Superior temporal gyrus (tissue), 1 donor: ENCODE measurements around the gene CUL3.

Experiments
- DNase-seq: peaks from one replicate; pipeline ENCODE4 v3.0.0-alpha.2; 2016; ENCODE audit errors: extremely low spot score

CUL3 gene

DNA sequence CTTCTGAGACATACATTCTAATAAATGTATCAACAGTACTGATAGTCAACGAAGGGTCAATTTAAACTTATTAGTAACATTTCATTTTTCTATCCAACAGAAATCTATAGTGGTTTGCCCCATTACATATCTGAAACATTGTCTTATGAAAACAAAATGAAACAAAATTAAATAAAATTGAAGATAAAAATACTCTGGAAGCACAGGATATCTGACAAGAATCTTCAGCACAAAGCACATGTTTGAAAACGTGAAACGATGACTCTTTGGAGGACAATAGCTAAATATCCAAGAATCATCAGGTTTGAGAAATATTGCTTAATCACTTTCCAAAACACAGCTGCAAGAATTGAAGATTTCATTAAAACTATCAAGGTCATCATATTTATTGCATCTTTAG is 112.3 kb downstream of the CUL3 start:
- no peak for DNase-seq

DNA sequence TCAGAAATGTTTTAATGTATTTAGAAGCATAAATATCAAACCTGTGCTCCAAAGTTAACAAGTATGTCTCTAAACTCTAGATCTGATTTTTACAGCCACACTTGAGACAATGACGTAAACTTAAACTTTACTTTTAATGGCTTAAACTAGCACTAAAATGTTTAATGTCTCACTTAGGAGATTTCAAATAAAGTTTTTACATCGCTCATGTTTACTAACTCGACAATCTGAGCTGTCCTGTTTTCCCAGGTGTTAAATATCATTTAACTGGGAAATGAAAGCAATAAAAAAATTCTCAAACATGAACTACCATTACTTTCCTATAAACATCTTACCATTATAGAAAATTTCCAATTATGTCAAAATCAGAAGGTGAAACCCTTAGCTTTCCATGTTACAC is 113.0 kb downstream of the CUL3 start:
- DNase-seq, result no peak

DNA sequence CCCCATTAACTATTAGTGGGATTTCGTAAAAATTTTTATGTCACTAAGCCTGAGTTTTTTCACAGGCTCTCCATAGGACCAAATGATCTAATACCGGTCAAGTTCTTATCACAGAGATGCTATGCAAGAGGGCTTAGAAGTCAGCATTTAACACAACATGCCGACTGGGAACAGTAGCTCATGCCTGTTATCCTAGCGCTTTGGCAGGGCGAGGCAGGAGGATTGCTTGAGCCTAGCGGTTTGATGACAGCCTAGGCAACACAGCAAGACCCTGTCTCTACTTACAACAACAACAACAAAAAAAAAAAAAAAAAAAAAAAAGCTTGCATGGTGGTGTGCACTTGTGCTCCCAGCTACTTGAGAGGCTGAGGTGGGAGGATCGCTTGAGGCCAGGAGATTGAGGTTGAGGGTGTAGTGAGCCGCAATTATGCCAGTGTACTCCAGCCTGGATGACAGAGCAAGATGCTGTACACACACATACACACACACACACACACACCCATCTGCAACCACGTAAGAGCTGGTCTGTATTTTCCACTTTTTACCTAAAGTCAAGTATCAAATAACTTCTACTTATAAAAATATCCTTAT is 115.7 kb downstream of the CUL3 start:
- DNase-seq, result no peak

DNA sequence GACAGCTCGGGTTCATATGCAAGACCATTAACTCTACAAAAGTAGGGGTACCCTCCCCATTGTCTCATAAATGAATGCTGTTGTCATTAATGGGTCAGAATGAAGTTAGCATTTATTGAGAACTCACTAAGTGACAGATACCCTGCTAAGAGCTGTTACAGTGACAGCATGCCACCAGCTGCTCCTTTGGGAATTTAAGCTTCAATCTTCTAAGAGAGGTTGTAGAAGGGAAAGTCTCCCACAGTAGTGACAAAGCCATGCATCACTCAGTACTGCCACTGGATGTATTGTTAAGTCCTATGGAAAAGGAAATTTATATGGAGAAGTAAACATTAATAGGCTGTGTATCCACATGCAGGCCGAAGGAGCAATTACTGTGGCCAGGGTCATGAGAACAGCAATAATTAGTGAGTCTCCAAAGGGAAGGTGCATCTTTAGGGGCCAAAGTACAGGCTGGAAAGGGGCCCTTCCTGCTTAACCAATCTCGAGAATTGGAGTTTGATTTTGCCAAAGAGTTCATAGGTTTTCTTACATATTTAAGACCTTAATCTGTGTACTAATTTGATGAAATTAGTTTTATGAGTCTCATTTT is 118.8 kb downstream of the CUL3 start:
- no peak for DNase-seq

DNA sequence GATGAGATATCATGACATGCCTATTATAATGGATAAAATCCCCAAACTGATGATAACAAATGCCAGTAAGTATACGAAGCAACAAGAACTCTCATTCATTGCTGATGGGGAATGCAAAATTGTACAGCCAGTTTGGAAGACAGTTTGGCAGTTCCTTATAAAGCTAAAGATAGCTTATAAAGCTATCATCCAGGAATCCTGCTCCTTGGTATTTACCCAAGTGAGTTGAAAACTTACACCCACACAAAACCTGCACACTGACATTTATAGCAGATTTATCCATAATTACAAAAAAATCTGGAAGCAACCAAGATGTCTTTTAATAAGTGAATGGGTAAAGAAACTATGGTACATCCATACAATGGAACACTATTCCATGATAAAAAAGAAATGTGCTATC is 123.8 kb downstream of the CUL3 start:
- DNase-seq, result no peak

DNA sequence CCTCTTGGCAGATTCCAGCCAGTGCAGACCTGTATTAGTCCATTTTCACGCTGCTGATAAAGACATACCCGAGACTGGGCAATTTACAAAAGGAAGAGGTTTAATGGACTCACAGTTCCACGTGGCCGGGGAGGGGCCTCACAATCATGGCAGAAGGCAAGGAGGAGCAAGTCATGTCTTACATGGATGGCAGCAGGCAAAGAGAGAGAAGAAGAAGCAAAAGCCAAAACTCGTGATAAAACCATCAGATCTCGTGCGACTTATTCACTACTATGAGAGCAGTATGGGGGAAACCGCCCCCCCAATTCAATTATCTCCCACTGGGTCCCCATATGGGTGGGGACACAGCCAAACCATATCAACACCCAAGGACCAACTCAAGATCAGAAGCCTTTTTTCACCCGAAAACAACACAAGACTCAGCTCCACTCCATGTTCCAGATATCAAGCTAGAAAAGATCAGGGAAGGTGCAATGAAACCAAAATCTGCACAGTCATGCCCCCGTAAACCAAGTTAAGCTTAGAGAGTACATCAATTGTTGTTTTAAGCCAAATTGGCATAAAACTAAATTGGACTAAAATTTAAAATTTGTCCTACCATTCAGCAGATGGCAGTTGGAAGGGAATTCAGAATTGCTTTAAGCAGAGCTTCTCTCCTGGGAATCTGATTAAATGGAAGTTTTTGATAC is 127.6 kb downstream of the CUL3 start:
- no peak for DNase-seq

DNA sequence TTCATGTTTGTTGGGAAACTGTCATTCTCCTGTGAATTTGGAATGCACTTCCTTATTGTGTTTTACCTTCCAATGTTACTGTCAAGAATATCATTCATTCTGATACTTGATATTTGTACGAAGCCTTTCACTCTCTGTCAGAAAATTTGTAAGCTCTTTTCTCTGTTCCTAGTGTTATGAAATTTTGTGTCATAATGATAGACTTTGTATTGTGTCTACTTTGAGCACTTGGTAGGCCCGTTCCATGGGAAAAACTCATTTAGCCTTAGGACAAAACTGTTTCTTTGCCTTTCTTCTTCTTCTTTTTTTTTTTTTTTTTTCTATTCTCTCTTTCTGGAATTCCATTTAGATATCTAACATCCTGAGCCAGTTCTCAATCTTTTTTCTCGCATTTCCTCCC is 131.3 kb downstream of the CUL3 start:
- no peak for DNase-seq

DNA sequence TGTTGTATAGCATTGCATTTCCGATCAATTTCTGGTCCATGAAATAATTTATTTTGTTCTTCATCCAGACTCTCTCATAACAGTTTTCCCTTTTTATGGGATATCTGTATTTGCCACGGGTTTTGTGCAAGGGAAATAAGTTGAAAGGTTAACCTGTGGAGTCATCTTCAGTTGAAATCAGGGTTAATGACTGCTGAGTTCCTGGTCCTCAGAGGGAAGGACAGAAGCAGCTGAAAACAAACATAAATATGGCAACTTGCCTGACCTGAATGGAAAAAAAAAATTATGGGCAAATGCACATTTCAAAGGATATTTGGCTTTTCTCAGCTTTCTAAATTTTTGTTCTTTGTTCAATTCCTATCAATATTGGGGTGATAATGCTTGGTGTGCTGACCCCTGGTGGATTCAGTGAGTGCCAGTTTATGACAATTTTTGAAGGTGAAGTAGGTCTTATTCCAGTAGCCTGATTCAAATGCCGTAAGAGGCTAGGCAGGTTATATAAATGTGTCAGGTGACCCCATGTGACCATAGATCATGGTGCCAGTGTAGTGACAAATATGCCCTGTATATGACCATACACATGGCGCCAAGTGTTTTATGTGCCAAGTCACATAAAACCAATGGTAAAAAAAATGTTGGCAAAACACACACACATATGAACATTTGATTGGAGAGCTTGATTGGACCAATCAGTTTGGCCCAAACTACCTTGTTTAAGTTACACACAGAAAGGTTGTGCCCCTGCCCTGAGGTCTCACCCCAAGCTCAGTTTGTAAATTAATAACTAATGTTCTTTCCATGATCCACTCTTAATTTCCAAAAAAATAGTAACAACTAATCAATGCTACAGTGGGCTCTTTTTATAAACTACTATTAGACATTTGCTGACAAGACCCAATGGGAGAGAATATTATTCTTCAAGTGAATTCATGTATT is 135.7 kb downstream of the CUL3 start:
- no peak for DNase-seq

DNA sequence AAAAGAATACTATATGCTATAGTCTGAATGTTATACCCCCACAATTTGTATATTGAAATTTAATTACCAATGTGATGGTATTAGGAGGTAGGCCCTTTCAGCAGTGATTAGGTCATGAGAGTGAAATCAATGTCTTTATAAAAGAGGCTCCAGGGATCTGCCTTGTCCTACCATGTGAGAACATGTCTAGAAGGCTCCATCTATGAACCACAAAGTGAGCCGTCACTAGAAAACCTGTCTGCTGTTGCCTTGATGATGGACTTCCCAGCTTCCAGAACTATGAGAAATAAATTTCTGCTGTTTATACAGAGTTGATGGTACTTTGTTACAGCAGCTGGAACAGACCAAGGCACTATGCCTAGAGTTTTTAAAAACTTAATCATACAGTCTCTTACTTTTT is 136.9 kb downstream of the CUL3 start:
- no peak for DNase-seq

DNA sequence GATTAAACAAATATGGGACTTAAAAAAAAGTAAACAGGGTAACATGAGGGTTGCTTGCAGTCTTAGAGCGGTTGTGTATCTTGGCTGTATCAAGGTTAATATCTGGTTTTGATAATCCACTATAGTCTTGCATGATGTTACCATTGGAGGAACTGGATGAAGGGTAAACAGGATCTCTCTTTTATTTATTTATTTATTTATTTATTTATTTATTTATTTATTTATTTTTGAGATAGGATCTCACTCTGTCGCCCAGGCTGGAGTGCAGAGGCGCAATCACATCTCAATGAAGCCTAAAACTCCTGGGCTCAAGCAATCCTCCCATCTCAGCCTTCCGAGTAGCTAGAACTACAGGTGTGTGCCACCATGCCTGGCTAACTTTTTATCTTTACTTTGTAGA is 140.4 kb downstream of the CUL3 start:
- no peak for DNase-seq

DNA sequence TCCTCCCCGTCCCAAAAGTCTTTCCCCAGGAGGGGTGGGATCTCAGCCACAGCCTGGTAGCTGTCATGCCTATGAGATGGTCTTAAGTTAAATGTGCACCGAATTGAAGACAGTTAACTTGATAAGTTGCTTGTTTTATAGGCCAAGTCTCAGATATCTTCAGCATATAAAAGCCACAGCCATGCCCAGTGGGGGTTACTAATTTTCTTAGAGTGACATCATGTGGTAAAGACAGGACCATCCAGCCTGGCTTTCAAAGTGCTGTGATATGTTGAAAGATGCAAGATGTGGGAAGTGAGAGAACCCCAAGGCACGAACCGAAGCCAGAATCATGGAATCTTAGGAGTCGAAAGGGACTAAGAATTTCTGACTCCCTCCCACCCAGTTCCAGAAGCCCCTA is 141.1 kb downstream of the CUL3 start:
- DNase-seq, result no peak

DNA sequence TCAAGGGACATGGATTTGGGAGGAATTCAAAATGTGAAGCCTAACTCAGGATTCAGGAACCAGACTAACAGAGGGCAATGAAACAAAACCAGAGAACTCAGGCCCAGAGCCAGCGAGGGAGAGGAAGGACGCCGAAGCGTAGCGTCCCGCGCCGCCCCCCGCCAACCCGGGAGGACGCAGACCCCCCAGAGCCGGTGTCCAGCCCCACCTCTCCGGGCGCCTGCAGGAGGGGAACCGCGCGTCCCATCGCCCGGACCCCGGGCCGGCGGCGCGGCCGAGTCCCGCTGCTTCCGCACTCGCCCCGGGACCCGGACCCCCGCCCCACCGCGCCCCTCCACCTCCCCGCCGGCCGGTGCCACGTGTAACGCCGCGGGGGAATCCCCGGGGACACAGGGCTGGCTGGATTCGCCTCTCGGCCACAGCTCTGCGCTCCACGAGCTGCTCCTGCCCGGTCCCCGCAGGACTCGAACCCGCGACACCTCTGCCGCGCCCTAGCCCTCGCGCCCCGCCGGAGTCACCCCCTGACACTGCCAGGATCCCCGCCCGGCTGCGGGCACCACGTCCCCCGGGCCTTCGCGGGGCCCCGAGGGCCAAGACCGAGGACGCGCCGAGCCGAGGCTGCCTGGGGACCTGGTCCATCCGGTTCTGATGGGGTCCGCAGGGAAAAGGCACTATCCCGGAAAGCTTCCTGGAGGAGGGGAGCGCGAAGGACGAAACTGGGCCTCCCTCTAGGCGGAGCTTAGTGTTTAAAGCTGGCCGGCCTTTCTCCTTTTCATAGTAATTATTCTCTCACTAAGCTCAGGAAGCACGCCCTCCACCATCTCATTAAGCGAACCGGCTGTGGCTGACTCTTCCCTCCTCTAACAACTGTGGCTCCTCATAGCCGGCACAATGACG is 142.8 kb downstream of the CUL3 start:
- DNase-seq, result no peak

DNA sequence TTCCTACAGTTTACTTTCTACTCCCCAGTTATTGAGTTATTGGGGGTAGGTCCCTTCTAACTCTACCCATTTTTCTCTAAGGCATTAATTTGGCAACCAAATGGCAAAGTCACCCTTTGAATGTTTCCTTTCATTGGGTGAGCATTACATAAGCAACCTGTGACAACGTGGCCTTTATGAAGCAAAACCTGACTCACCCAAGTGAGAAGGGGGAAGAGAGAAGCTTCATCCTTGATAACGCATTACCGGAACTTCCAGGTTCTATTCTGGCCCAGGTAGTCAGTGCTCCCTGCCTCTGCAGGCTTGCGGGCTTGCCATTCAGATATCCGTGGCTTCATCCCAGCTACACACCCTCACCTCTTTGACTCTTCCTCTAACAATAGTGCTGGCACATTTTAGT is 144.2 kb downstream of the CUL3 start:
- DNase-seq, result no peak

DNA sequence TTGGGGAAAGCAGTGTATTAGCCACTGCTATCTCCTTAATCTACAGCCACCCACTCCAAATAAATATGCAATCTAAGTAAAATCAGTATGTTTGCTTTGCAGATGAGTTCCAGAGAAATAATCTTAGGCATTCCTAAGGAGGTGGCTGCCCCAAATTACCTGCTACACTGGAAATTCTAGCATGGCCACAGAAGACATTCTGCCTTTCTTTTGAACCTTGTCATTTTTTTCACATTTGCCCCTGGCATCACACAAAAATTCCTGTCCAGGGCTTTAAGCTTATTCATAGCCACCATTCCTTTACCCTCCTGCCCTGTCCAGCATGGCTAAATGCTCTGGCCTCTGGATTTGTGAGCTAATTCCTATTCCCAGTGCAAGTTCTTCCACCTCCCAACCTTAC is 146.4 kb downstream of the CUL3 start:
- DNase-seq, result no peak

DNA sequence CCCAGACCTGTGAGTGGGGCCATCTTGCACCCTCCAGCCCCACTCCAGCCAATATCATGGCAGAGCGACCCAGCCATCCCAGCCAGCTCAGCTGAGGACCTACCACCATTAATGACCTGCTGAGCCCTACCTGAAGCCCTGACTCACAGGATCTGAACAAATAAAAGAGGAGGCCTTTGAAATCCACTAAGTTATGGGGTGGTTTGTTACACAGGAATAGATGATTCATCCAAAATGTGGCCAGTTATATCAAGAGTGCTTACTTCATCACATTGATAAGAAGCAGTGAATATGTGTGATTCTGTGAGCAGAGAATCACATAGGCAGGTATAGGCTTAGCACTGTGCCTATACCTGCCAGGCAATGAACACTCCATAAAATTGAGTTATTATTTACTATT is 148.5 kb downstream of the CUL3 start:
- DNase-seq, result no peak

DNA sequence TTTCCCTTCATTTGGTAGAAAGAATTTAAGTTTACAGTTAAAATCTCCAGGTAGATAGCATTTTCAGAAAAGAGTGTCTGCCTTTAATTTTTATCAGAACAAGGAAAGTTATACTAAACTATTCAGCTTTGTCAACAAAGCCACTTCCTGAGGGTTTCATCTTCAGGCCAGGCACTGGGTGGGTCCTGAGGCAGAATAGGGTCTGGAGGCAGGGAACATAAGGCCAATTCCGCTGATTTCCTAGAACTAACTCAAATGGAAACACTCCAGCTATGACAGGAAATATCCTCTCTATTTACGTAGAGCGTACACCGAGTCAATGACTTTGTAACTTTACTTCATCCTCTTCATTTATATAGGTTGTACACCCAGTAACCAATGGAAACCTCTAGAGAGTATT is 150.5 kb downstream of the CUL3 start:
- no peak for DNase-seq

DNA sequence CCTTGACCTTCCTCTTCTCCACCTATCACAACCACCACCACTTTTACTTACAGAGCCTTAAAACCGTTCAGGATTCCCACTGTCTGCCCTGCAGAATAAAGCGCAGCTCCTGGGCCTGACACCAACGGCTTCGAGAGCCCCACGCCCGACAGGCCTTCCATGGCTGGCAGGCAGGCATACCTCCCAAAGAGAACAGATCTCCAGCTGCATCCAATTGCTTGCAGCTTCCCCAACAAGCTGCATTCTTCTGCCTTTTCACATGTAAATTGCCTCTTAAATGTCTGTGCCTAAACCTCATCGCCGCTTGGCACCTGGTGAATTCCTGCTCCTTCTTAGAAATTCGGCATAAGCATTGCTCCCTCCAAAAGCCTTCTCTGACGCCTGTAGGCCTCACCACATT is 151.7 kb downstream of the CUL3 start:
- no peak for DNase-seq

DNA sequence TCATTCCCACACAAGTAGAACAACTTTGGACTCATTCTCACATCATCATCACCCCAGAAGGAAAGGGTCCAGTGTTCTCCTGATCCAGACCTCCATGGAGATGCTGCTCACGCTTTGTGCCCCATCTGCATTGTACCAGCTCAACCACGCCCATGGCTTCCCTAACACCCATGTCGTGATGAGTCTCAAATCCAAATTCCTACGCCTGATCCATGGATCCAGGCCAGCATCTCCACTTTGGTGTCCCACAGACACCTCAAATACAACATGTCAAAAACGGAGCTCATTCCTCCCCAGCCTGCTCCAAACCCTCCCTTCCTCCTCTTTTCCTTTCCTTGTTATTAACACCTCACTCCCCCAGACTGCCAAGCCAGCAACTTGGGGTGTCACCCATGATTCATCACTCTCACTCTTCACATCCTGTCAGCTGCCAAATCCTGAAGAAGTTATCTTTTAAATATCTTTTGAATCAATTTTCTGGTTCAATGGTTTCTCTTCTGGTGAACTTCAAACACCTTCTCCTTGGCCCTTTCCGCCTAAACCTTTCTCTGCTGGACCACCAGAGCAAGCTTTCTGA is 153.1 kb downstream of the CUL3 start:
- DNase-seq, result no peak

DNA sequence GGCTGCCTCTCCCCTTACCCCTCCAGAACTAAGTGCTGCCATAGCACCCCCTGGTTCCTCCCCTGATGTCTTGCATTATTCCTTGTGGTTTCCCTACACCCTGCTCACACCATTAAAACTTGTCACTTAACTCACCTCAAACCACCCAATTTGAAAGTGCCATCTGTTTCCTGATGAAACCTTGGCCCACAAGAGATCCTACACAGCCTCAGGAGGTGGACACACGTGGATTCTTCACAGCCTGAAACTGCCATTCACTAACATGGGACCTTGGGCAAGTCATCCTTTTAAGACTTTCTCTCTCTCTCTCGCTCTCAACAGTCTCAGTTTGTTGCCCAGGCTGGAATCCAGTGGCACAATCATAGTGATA is 155.7 kb downstream of the CUL3 start:
- DNase-seq, result no peak

DNA sequence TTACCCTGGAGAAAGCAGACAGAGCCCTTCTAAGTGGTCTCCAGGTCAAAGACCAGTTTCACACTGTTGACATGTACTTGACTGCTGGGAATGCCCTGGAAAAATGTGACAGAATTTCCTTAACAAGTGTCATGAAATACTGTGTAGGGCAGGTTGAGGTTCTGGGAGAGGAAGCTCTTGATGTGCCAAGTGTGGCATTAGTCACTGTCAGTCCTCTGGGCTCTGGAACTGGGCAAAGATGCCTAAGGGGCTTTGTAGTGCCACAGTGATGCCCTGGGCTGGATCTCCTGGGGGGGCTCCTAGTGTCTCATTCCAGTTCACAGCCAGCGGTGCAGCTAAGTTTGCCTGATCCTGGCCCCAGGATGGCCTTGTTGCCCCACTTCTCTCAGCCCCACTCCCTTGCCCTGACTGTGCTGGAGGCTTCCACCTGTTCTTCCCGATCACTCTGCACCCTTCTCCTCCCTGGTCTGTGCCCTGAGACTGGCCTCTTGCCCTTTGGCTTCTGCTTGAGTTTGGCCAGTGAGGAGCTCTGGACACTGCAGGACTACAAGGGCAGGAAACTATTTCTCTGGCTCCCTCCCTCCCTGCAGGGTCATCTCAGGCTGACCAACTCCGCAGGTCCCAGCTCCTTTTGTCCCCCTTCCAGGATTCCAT is 156.2 kb downstream of the CUL3 start:
- DNase-seq, result no peak

DNA sequence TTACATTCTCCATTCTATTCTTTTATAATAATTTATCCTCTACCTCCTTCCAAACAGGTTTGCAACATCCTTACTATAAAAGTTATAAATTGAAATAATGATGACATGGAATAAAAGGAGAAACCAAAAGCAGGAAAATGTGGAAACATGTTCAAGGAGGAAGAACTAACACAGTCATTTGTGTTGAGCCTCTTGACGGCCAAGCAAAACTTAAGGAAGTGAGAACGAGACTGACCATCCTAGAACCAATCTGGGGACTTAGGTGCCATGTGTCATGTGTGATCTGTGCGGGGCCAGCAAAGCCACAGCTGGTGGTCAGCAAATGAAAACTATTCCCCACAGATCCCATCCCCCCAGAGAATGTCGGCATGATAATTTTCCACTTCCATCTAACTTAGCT is 157.7 kb downstream of the CUL3 start:
- no peak for DNase-seq
